ENCODE data around the gene PARG. TPM values are rescaled to one million over a fixed set of nuclear protein-coding genes. Genes with fewer than 3 reads are reported as not detected.
"Not testable (repeated sequence)": the region's sequence is repeated elsewhere in the genome, so short reads cannot be mapped to it uniquely, and the experiment has no call there.

Gene PARG
- total RNA-seq, 1 donor from 2014 or later: 24.3 TPM

GRCh38 chr10:49910295-49910694 is 31.5 kb downstream of the PARG start:
- not testable (repeated sequence) for H3K4me3 ChIP-seq (ENCODE audit: low read depth, low read length); DNase-seq (ENCODE audit: low read depth)

DNA sequence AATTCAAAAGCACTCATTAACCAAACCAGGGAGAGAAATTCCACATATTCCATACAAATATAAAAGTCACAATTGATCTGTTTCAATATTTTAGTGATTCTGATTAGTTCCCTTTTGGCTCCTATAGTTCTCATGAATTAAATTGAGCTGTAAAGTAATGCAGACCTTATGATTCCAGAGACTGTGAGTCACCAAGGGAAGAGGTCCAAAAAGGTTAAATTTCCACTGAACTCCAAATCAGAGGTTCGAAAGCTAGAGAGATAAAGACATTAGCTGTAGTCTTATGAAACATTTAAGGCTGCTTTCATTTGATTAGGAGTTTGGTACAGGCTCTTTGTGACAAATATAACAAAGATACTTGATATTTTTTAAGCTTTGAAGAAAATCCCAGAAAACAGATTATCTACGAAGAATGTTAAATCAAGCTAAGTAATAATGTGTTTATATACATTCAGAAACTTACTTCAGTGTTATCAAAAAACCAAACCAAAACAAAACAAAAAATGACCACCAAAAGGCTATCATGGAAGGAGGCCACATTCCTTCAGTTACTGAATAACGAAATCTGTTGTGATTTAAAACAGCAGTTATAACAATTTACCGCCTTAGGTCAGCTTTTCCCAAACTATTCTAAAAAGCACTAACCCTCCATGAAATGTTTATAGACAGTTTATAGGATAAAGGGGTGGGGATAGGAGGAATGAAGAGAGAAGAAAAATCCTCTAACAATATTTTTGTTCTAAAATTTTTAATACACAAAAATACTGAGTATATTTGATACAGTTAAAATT is 33.3 kb downstream of the PARG start:
- not testable (repeated sequence) for H3K4me3 ChIP-seq (ENCODE audit: low read depth, low read length); DNase-seq (ENCODE audit: low read depth)

DNA sequence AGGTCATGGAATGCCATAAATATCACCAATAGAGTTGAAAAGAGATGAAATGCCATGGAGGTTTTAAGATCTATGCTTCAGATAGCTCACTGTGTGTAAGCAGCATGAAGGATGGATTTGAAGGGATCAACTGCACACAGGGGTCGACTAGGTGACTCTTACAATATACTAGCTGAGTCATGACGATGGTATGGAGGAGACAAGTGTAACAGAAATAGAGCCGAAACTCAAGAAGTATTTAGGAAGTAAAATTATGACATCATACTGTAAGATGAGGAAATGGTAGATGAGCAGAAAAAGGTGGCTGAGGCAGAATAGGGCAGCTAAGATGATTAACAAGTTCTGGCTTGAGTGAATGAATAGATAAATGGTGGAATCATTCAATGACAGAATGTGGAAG is 38.0 kb downstream of the PARG start:
- H3K4me3 ChIP-seq (ENCODE audit: low read depth, low read length); DNase-seq (ENCODE audit: low read depth): not testable (repeated sequence)

DNA sequence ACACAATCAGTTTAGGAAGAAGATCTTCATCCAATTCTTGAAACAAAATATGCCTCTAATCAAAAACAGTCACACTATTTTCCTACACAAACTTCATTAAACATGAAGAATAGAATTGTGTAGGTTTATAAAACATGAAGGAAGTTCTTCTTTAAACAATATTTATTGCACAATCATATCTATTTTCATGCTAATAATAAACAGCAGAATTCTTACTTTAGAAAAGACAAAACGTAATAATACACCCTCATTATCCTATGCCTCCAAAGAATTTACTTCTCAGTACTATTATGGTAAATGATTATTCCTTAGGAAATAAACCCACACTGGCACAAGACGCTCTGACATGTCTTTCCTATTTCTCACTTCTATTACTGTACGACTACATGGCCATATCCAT is 41.4 kb downstream of the PARG start:
- DNase-seq (ENCODE audit: low read depth): not testable (repeated sequence)

DNA sequence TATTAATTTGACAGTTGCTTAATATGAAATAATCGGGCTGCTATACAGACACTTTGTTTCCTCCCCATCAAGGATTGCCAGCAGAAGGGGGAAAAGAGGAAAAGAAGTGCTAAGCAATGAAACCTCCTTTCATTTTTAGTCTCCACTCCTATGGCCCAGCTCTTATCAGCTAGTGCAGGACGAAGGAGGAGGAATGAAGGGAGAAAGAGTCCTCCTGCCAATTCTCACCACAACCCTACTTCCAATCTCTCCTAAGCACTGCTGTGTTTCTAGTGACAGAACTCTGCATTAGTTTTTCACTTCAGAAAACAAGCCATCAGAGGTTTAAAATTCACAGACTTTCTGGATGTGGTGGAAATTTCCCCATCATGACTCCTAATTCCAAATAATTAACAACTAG is 41.8 kb downstream of the PARG start:
- DNase-seq (ENCODE audit: low read depth): not testable (repeated sequence)

More for the DNA sequence above, 41.4 kb downstream of the PARG start:
- H3K4me3 ChIP-seq (ENCODE audit: low read depth, low read length): not testable (repeated sequence)

DNA sequence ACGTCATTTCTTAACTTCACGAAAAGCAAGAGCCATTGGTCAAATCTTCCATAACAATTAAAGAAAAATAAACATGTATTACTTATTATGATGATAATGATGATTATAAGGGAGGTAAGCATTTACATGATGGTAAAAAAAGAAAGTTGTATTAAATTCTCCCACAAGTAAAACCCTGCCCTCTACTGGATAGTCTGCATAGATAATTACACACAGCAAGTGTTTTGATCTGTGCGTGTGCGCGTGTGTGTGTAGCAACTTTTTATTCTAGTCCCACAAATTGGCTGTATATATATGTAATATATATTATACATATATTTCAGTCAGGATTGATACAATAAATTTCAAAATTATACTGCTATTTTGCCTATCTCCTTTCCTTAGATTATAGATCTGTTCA is 51.8 kb downstream of the PARG start:
- TF ChIP-seq CTCF (conservative IDR thresholded peaks at IDR 0.05; ENCODE audit: low read depth, low read length): peak; percentile 42
- DNase-seq (ENCODE audit: low read depth); H3K4me3 ChIP-seq (ENCODE audit: low read depth, low read length): not testable (repeated sequence)

More for the DNA sequence above, 41.8 kb downstream of the PARG start:
- H3K4me3 ChIP-seq (ENCODE audit: low read depth, low read length): not testable (repeated sequence)

DNA sequence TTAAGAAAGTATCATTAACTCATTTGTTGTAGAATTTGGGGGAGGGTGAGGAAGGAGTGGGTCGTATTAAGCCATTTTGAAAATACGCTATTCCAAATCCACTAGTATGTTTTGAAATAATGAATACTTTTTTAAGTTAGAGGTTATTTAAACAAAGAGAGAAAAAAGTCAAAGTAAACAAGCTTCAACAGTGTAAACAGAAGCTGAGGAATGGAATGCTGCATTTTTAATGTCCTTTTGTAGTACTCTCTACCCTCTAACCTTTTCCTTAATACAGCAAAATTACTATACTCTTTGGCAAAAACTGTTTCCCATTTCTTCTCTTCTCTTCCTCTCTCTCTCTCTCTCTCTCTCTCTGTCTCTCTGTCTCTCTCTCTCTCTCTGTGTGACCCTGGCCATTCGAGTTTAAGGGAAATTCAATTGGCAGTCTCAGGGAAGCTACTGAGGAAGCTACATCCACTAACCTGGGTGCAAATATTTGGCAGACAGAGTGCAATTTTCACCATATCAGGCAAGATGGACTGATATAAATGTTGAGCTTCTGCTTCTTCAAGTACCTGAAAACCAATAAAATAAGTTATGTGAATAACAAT is 57.0 kb downstream of the PARG start:
- H3K4me3 ChIP-seq (ENCODE audit: low read depth, low read length): not testable (repeated sequence)

GRCh38 chr10:49883852-49884251 is 58.0 kb downstream of the PARG start:
- H3K4me3 ChIP-seq (ENCODE audit: low read depth, low read length); DNase-seq (ENCODE audit: low read depth): not testable (repeated sequence)

More for the DNA sequence above, 57.0 kb downstream of the PARG start:
- DNase-seq (ENCODE audit: low read depth): not testable (repeated sequence)

DNA sequence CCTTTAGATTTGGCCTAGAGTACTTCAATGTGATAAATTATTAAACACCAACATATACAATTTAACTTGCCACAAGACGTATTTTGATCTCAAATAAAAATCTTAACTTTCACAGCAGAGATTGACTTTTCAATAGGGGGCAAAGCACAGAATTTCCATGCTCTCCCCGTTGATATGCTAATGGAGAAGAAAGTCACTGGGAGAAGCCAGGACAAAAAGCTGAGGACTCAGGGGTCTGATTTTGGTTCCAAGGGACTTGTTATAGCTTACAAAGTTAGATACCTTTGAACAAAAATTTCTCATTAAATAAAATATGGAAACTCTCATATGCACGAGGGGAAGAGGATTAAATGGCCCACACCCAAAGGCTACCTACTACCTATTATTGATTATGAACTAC is 59.5 kb downstream of the PARG start:
- not testable (repeated sequence) for H3K4me3 ChIP-seq (ENCODE audit: low read depth, low read length); DNase-seq (ENCODE audit: low read depth)

DNA sequence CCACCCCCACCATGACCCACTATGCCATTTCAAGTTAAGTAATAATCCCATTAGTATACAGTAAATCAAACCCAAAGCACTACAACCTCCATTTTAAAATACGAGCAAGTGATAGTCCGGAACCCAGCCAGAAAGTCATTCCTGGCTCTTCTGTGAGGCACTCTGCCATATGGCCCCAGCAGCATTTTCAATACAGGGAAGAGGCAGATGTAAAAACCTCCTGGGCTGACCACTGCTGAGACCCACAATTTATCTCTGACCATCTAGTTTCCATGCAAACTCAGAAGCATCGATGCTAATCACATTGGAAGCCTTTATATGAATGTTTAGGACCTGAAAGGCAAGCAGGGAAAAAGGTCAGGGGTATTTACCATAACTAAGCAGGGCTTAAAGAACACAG is 69.1 kb downstream of the PARG start:
- not testable (repeated sequence) for DNase-seq (ENCODE audit: low read depth); H3K4me3 ChIP-seq (ENCODE audit: low read depth, low read length)

DNA sequence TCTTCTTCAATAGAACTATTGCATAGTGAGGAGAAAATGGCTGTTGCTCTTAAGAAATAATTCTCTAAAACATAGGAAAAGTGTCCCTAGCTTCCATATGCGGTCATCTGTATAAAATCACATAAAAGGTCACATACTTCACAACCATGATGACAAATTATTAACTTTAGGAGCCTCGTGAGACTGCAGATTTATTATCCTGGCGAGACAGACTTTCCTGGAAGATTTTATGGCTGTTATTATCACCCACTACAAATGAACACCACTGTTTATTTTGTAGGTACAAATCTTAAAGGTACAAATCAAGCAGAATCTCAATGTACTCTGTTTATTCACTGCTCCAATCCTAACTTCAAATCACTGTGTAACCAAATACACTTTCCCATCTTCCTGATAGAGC is 70.4 kb downstream of the PARG start:
- not testable (repeated sequence) for DNase-seq (ENCODE audit: low read depth); H3K4me3 ChIP-seq (ENCODE audit: low read depth, low read length)

DNA sequence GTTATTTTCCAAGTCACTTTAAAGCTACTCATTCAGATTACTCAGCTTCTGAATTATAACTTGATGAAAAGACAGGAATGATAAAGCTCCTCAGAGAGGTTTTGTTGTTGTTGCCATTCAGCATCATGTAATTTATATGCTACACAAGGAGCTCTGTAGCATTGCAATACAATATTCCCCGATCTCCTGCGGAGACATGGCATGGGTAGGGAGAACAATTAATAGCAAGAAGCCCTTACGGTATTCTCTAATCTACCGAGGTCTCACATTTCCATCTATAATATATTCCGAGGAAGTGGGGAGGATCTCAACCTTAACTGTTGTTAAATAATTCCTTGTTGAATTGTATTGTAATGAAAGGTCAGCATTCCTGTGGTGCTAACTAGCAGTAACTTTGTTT is 81.9 kb downstream of the PARG start:
- not testable (repeated sequence) for DNase-seq (ENCODE audit: low read depth); H3K4me3 ChIP-seq (ENCODE audit: low read depth, low read length)

DNA sequence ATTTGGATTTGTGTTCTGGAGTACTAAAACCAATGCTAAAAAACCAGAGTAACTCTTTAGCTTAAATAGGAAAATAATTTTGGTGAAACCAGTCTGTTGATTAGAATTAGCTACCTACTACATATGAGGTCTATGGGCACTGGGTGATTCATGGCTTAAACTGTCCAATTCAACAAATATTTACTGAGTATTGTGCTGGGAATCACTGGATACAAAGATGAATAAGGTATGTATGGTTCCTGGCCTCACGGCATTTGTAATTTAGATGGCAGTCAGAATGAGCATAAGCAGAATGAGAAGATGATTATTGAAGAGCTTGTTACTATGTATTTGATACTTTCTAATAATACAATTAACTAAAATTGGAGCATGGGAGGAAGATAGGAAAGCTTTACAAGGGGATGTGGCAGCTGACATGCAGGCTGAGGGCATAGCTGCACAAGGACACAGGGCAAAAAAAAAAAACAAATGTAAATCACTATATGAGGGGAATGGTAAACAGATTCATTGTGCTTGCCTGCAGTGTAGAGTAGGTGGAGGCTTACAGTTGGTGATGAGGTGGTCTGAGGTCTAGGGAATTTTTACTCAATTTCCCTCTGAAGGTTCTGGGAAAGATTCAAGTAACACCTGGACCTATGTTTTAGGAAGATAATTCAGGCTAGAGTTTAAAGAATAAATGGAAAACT is 83.0 kb downstream of the PARG start:
- not testable (repeated sequence) for DNase-seq (ENCODE audit: low read depth); H3K4me3 ChIP-seq (ENCODE audit: low read depth, low read length)

DNA sequence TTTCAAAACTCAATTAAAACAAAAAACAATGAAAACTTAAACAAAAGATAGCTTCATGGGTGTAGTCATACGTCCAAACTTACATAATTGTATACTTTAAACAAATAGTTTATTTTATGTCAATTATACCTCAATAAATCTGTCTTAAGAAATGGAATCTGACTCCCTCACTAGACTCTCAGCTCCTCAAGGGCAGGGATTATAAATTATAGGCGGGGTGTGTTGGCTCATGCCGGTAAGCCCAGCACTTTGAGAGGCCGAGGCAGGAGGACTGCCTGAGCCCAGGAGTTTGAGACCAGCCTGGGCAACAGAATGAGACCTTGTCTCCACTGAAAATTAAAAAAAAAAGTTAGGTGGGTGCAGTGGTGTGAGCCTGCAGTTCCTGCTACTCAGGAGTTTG is 92.3 kb downstream of the PARG start:
- not testable (repeated sequence) for H3K4me3 ChIP-seq (ENCODE audit: low read depth, low read length); DNase-seq (ENCODE audit: low read depth)
